HCT116 (cell line): ENCODE data around the gene BRSK1. TPM values are rescaled to one million over a fixed set of nuclear protein-coding genes. Genes with fewer than 3 reads are reported as not detected.

Source experiments
- ATAC-seq: fragments of 200-7000 bp; cut with Tn5 transposase; 2 replicates; pipeline ENCODE4 v1.9.1; 2020; ENCODE audit warnings: mild to moderate bottlenecking, moderate library complexity
- BruUV-seq: library from RNA; stranded (reverse); fragments of 400-500 nt; replicated peaks from 2 replicates; lab custom pipeline; 2021; lab: Mats Ljungman, UMichigan
- CTCF ChIA-PET: fragments of 300-600 bp; sonication (Branson Sonifier 250); formaldehyde crosslinking; loops from one replicate; lab custom pipeline; 2021; ENCODE audit warnings: antibody characterized with exemption; lab: Charles Lee
- POLR2A ChIA-PET: fragments of 300-600, 350-600 bp; sonication (Branson Sonifier 250); formaldehyde crosslinking; loops from one replicate; lab custom pipeline; 2021; ENCODE audit warnings: antibody characterized with exemption; lab: Charles Lee
- RAD21 ChIA-PET, 2 experiments: fragments of 300-600 bp; sonication (Branson Sonifier 250); formaldehyde crosslinking; loops; one replicate each; lab custom pipeline; 2023; ENCODE audit warnings: low total read pairs in 2 of 2; ENCODE audit not compliant: uncharacterized antibody in 2 of 2, unreplicated experiment in 2 of 2, low non-redundant PET in 1 of 2; lab: Charles Lee
- DNase-seq: peaks from one replicate; pipeline ENCODE4 v3.0.0-alpha.2; 2010; ENCODE audit warnings: low read depth, low spot score
- H2AFZ ChIP-seq: fragments of 200-600 bp; shearing (Covaris generic), sonication (generic); 2 replicates; pipeline ENCODE4 v1.6.1; 2017; ENCODE audit warnings: low read depth, mixed run types, mixed read lengths, antibody characterized with exemption, low read length; ENCODE audit not compliant: poor library complexity, severe bottlenecking
- H3K27ac ChIP-seq: 2 replicates; pipeline ENCODE4 v1.5.1; 2012; ENCODE audit warnings: low read depth, low read length
- H3K27me3 ChIP-seq: fragments of 200-600 bp; sonication (generic); 2 replicates; pipeline ENCODE4 v1.6.1; 2016; ENCODE audit warnings: mixed run types, low read length, mixed read lengths; ENCODE audit not compliant: insufficient read depth
- H3K36me3 ChIP-seq, 2 experiments: fragments of 200-500 bp in 1 of 2; fragments of 200-600 bp in 1 of 2; sonication (Bioruptor generic) in 1 of 2; sonication (generic) in 1 of 2; 2 replicates each; pipeline versions ENCODE4 v1.5.1 to v1.6.1; 2014 to 2016; ENCODE audit warnings: low read length in 2 of 2, inconsistent platforms in 1 of 2, mixed read lengths in 1 of 2, mixed run types in 1 of 2; ENCODE audit not compliant: insufficient read depth in 2 of 2, control insufficient read depth in 1 of 2
- H3K4me1 ChIP-seq, 2 experiments: fragments of 200-600 bp in 1 of 2; sonication (generic) in 1 of 2; 2 replicates each; pipeline versions ENCODE4 v1.5.1 to v1.6.1; 2012 to 2017; ENCODE audit warnings: low read length in 2 of 2, inconsistent platforms in 1 of 2, mild to moderate bottlenecking in 1 of 2, mixed read lengths in 1 of 2, mixed run types in 1 of 2, moderate library complexity in 1 of 2; ENCODE audit not compliant: insufficient read depth in 2 of 2, control insufficient read depth in 1 of 2
- H3K4me2 ChIP-seq: fragments of 200-600 bp; sonication (generic); 2 replicates; pipeline ENCODE4 v1.6.1; 2017; ENCODE audit warnings: mixed run types, low read length, mixed read lengths
- H3K4me3 ChIP-seq, 2 experiments: fragments of 200-600 bp in 1 of 2; sonication (generic) in 1 of 2; replicated peaks in 1 of 2; 2 replicates each; pipeline ENCODE4 v1.5.1; 2011 to 2016; ENCODE audit warnings: low read length in 2 of 2, control low read depth in 1 of 2, low read depth in 1 of 2, mild to moderate bottlenecking in 1 of 2, mixed read lengths in 1 of 2, mixed run types in 1 of 2
- H3K79me2 ChIP-seq: fragments of 200-600 bp; sonication (generic); 2 replicates; pipeline ENCODE4 v1.6.1; 2017; ENCODE audit warnings: mild to moderate bottlenecking, mixed run types, low read length, moderate library complexity, mixed read lengths; ENCODE audit not compliant: insufficient read depth
- H3K9ac ChIP-seq: fragments of 200-600 bp; sonication (generic); 2 replicates; pipeline ENCODE4 v1.6.1; 2016; ENCODE audit warnings: low read length, mixed read lengths
- H3K9me2 ChIP-seq: fragments of 200-600 bp; sonication (generic), shearing (Covaris generic); 2 replicates; pipeline ENCODE4 v1.6.1; 2017; ENCODE audit warnings: mixed run types, mild to moderate bottlenecking, moderate library complexity; ENCODE audit not compliant: insufficient read depth
- H3K9me3 ChIP-seq, 2 experiments: fragments of 200-500 bp in 1 of 2; fragments of 200-600 bp in 1 of 2; sonication (Bioruptor generic) in 1 of 2; sonication (generic) in 1 of 2; 2 replicates each; pipeline ENCODE4 v1.6.1; 2014 to 2017; ENCODE audit warnings: low read length in 2 of 2, mixed read lengths in 2 of 2, inconsistent platforms in 1 of 2, low read depth in 1 of 2, mild to moderate bottlenecking in 1 of 2, mixed run types in 1 of 2, moderate library complexity in 1 of 2; ENCODE audit not compliant: control insufficient read depth in 1 of 2, insufficient read depth in 1 of 2
- H4K20me1 ChIP-seq: fragments of 200-600 bp; sonication (generic), shearing (Covaris generic); 2 replicates; pipeline ENCODE4 v1.6.1; 2017; ENCODE audit warnings: mixed run types, mild to moderate bottlenecking, moderate library complexity; ENCODE audit not compliant: insufficient read depth
- CEBPB ChIP-seq: IDR thresholded peaks from 2 replicates; pipeline ENCODE4 v1.6.1; 2012; ENCODE audit warnings: low read depth
- CTCF ChIP-seq, 3 experiments: fragments of 200-600 bp in 1 of 3; sonication (generic) in 1 of 3; IDR thresholded peaks in 2 of 3; conservative IDR thresholded peaks in 1 of 3; 2 replicates each; pipeline ENCODE4 v1.5.1; 2012 to 2017; ENCODE audit warnings: low read depth in 2 of 3, low read length in 2 of 3, antibody characterized with exemption in 1 of 3, borderline replicate concordance in 1 of 3, control low read depth in 1 of 3, mild to moderate bottlenecking in 1 of 3, mixed read lengths in 1 of 3, mixed run types in 1 of 3, moderate library complexity in 1 of 3; ENCODE audit not compliant: insufficient read depth in 1 of 3
- ELF1 ChIP-seq: IDR thresholded peaks from 2 replicates; pipeline ENCODE4 v1.6.1; 2012; ENCODE audit warnings: low read depth, borderline replicate concordance
- EZH2 ChIP-seq: fragments of 200-600 bp; sonication (generic); IDR thresholded peaks from 2 replicates; pipeline ENCODE4 v1.6.1; 2017; ENCODE audit warnings: antibody characterized with exemption, mixed run types
- EZH2phosphoT487 ChIP-seq: fragments of 200-600 bp; IDR thresholded peaks from 2 replicates; pipeline ENCODE4 v1.6.1; 2018; ENCODE audit warnings: antibody characterized with exemption, borderline replicate concordance
- JUND ChIP-seq: IDR thresholded peaks from 2 replicates; pipeline ENCODE4 v1.6.1; 2012
- POLR2A ChIP-seq: IDR thresholded peaks from 2 replicates; pipeline ENCODE4 v1.7.0; 2011; ENCODE audit warnings: borderline replicate concordance; ENCODE audit not compliant: insufficient read depth, insufficient read length; ENCODE audit errors: extremely low read depth
- RAD21 ChIP-seq: IDR thresholded peaks from 2 replicates; pipeline ENCODE4 v1.6.1; 2012; ENCODE audit warnings: low read depth, mild to moderate bottlenecking
- TCF7L2 ChIP-seq: IDR thresholded peaks from 2 replicates; pipeline ENCODE4 v1.7.0; 2011; ENCODE audit warnings: borderline replicate concordance, inconsistent platforms; ENCODE audit not compliant: insufficient read depth, insufficient read length; ENCODE audit errors: extremely low read depth
- YY1 ChIP-seq: IDR thresholded peaks from 2 replicates; pipeline ENCODE4 v1.6.1; 2011; ENCODE audit warnings: low read length, low read depth, moderate library complexity, mild to moderate bottlenecking; ENCODE audit not compliant: insufficient replicate concordance; ENCODE audit errors: extremely low read depth
- ZBTB33 ChIP-seq: IDR thresholded peaks from 2 replicates; pipeline ENCODE4 v1.6.1; 2011; ENCODE audit warnings: mild to moderate bottlenecking, low read length, moderate library complexity; ENCODE audit not compliant: insufficient replicate concordance; ENCODE audit errors: extremely low read depth
- ZNF274 ChIP-seq: fragments of 200-500 bp; sonication (Bioruptor generic); IDR thresholded peaks from 2 replicates; pipeline ENCODE4 v1.6.1; 2014; ENCODE audit warnings: mild to moderate bottlenecking, low read depth, low read length, inconsistent platforms
- intact Hi-C: fragments of 100-400 bp; cut with micrococcal nuclease; formaldehyde crosslinking; loops from 2 replicates; pipeline ENCODE4 v1.10.0; 2022
- total RNA-seq: library from RNA; stranded (reverse); gene quantifications from one replicate; pipeline ENCODE4 v1.2.1, GENCODE V29; 2021; ENCODE audit not compliant: unreplicated experiment

BRSK1 gene
- total RNA-seq, 1 experiment from 2014 or later, result 33.3 TPM

GRCh38 chr19:55345818-55346724, 62.3 kb downstream of the BRSK1 start:
- no peak for TF ChIP-seq TCF7L2
- intact Hi-C loops, result no loop called here
- no peaks in the 10 kb centered on the region for H3K27me3 ChIP-seq
- no peak overlapping the region for H2AFZ ChIP-seq
- peak overlapping the region; percentile 31; the same call in 1 of the 2 replicates for H3K27ac ChIP-seq
- H3K4me1 ChIP-seq, result peaks cover 10 to 30% of the 10 kb centered on the region in 2 experiments; a peak in 3 of 4 replicates
- no peak overlapping the region for H3K9ac ChIP-seq
- H3K79me2 ChIP-seq, result no peaks in the 10 kb centered on the region
- no peaks in the 10 kb centered on the region for H4K20me1 ChIP-seq
- H3K9me3 ChIP-seq, result no peaks in the 10 kb centered on the region
- H3K4me3 ChIP-seq, result no peak overlapping the region
- no peaks in the 10 kb centered on the region for H3K9me2 ChIP-seq
- DNase-seq, result no peak
- no peak for ATAC-seq
- ChIA-PET POLR2A (no interaction called here), CTCF (interaction anchor here (1.2 kb wide), 1 partner anchor 45 kb away, joined by 3 read pairs; no protein-coding TSS in a partner anchor), RAD21 (no interaction called here)
- peak overlapping the region; percentile 17; the same call in 1 of the 2 replicates for H3K4me2 ChIP-seq
- H3K36me3 ChIP-seq, result peaks cover 4 to 5% of the 10 kb centered on the region in 2 experiments; a peak in 3 of 4 replicates
- no TSS peak for BruUV-seq

GRCh38 chr19:55346725-55347441, 63.1 kb downstream of the BRSK1 start:
- Histone ChIP-seq H3K9me2 (no peaks in the 10 kb centered on the region), H3K27ac (no peak overlapping the region; the same call in 1 of the 2 replicates), H2AFZ (no peak overlapping the region), H3K9ac (no peak overlapping the region), H3K4me3 (no peak overlapping the region), H3K36me3 (peaks cover 4 to 5% of the 10 kb centered on the region in 2 experiments; a peak in 3 of 4 replicates), H3K79me2 (no peaks in the 10 kb centered on the region), H3K4me2 (no peak overlapping the region), H3K9me3 (no peaks in the 10 kb centered on the region), H4K20me1 (no peaks in the 10 kb centered on the region), H3K4me1 (peaks cover 8 to 30% of the 10 kb centered on the region in 2 experiments; a peak in 3 of 4 replicates), H3K27me3 (no peaks in the 10 kb centered on the region)
- ChIA-PET POLR2A (no interaction called here), RAD21 (no interaction called here), CTCF (interaction anchor here (1.2 kb wide), 1 partner anchor 45 kb away, joined by 3 read pairs; no protein-coding TSS in a partner anchor)
- BruUV-seq, result no TSS peak
- DNase-seq (no peak), ATAC-seq (no peak)
- intact Hi-C loops, result no loop called here
- no peak for TF ChIP-seq POLR2A
- no peak for TF ChIP-seq CTCF (IDR thresholded peaks at IDR 0.05 in 2 of 3, conservative IDR thresholded peaks at IDR 0.05 in 1 of 3; ENCODE audit: borderline replicate concordance in 1 of 3, insufficient read depth in 1 of 3, low read depth in 2 of 3, low read length in 2 of 3)
- TF ChIP-seq JUND, result no peak
- no peak for TF ChIP-seq TCF7L2
- no peak for TF ChIP-seq EZH2phosphoT487
- no peak for TF ChIP-seq RAD21
- no peak for TF ChIP-seq ELF1
- no peak for TF ChIP-seq ZNF274
- no peak for TF ChIP-seq EZH2
- no peak for TF ChIP-seq YY1
- TF ChIP-seq CEBPB, result no peak
- no peak for TF ChIP-seq ZBTB33
